ENCODE data around the gene JPT2. TPM values are rescaled to one million over a fixed set of nuclear protein-coding genes. Genes with fewer than 3 reads are reported as not detected.
"Not testable (repeated sequence)": the region's sequence is repeated elsewhere in the genome, so short reads cannot be mapped to it uniquely, and the experiment has no call there.

The JPT2 gene
- total RNA-seq, 1 donor from 2014 or later: 98.0 TPM

- peaks cover 22% of the 10 kb centered on the region for H3K4me1 Mint-ChIP-seq (ENCODE audit: low read depth)
- intact Hi-C loops (cut with micrococcal nuclease): no loop called here
- H3K27me3 Mint-ChIP-seq (ENCODE audit: low read depth): no peaks in the 10 kb centered on the region
- no peak overlapping the region for H3K4me3 Mint-ChIP-seq (ENCODE audit: low read depth)
- no peaks in the 10 kb centered on the region for H3K9me3 Mint-ChIP-seq
- DNase-seq (ENCODE audit: low spot score): no peak
- H3K36me3 Mint-ChIP-seq (ENCODE audit: low read depth): peaks cover 14% of the 10 kb centered on the region
- H3K27ac Mint-ChIP-seq: peak overlapping the region; percentile 6
These were observed 45.5 kb downstream of the JPT2 start for GRCh38 chr16:1723450-1724147.

- peaks cover 17% of the 10 kb centered on the region for H3K4me1 Mint-ChIP-seq (ENCODE audit: low read depth)
- H3K27ac Mint-ChIP-seq: no peak overlapping the region
- intact Hi-C loops (cut with micrococcal nuclease): no loop called here
These were observed 46.4 kb downstream of the JPT2 start for GRCh38 chr16:1724491-1724890.

GRCh38 chr16:1726661-1727502 is 48.8 kb downstream of the JPT2 start:
- H3K27ac Mint-ChIP-seq: no peak overlapping the region
- intact Hi-C loops (cut with micrococcal nuclease): no loop called here
- peaks cover 12% of the 10 kb centered on the region for H3K4me1 Mint-ChIP-seq (ENCODE audit: low read depth)
- H3K4me3 Mint-ChIP-seq (ENCODE audit: low read depth): no peak overlapping the region
- DNase-seq (ENCODE audit: low spot score): no peak
- H3K36me3 Mint-ChIP-seq (ENCODE audit: low read depth): peaks cover 28% of the 10 kb centered on the region
- H3K27me3 Mint-ChIP-seq (ENCODE audit: low read depth): no peaks in the 10 kb centered on the region
- no peaks in the 10 kb centered on the region for H3K9me3 Mint-ChIP-seq

More at GRCh38 chr16:1724491-1724890, 46.4 kb downstream of the JPT2 start:
- Mint-ChIP-seq H3K4me3 (ENCODE audit: low read depth) (no peak overlapping the region), H3K27me3 (ENCODE audit: low read depth) (no peaks in the 10 kb centered on the region), H3K9me3 (no peaks in the 10 kb centered on the region), H3K36me3 (ENCODE audit: low read depth) (peaks cover 18% of the 10 kb centered on the region)
- DNase-seq (ENCODE audit: low spot score): no peak

GRCh38 chr16:1727651-1728624 is 49.9 kb downstream of the JPT2 start:
- Mint-ChIP-seq H3K27ac (no peak overlapping the region), H3K4me3 (ENCODE audit: low read depth) (no peak overlapping the region), H3K36me3 (ENCODE audit: low read depth) (peaks cover 32% of the 10 kb centered on the region), H3K9me3 (no peaks in the 10 kb centered on the region), H3K27me3 (ENCODE audit: low read depth) (no peaks in the 10 kb centered on the region), H3K4me1 (ENCODE audit: low read depth) (peaks cover 7% of the 10 kb centered on the region)
- intact Hi-C loops (cut with micrococcal nuclease): no loop called here
- DNase-seq (ENCODE audit: low spot score): no peak

GRCh38 chr16:1729026-1729425 is 50.9 kb downstream of the JPT2 start:
- intact Hi-C loops (cut with micrococcal nuclease): no loop called here
- Mint-ChIP-seq H3K27ac (no peak overlapping the region), H3K27me3 (ENCODE audit: low read depth) (no peaks in the 10 kb centered on the region), H3K4me1 (ENCODE audit: low read depth) (no peaks in the 10 kb centered on the region), H3K9me3 (no peaks in the 10 kb centered on the region), H3K4me3 (ENCODE audit: low read depth) (no peak overlapping the region), H3K36me3 (ENCODE audit: low read depth) (peaks cover 33% of the 10 kb centered on the region)
- no peak for DNase-seq (ENCODE audit: low spot score)

- Mint-ChIP-seq H3K27ac (no peak overlapping the region), H3K4me3 (ENCODE audit: low read depth) (no peak overlapping the region), H3K36me3 (ENCODE audit: low read depth) (peaks cover 33% of the 10 kb centered on the region), H3K4me1 (ENCODE audit: low read depth) (no peaks in the 10 kb centered on the region), H3K27me3 (ENCODE audit: low read depth) (no peaks in the 10 kb centered on the region), H3K9me3 (no peaks in the 10 kb centered on the region)
- no peak for DNase-seq (ENCODE audit: low spot score)
- intact Hi-C loops (cut with micrococcal nuclease): no loop called here
These were observed 51.4 kb downstream of the JPT2 start for GRCh38 chr16:1729445-1729844.

GRCh38 chr16:1731073-1731472 is 53.0 kb downstream of the JPT2 start:
- Mint-ChIP-seq H3K27ac (no peak overlapping the region), H3K27me3 (ENCODE audit: low read depth) (no peaks in the 10 kb centered on the region), H3K36me3 (ENCODE audit: low read depth) (peaks cover 33% of the 10 kb centered on the region), H3K9me3 (no peaks in the 10 kb centered on the region), H3K4me3 (ENCODE audit: low read depth) (no peak overlapping the region), H3K4me1 (ENCODE audit: low read depth) (no peaks in the 10 kb centered on the region)
- no peak for DNase-seq (ENCODE audit: low spot score)
- intact Hi-C loops (cut with micrococcal nuclease): no loop called here

GRCh38 chr16:1731603-1732002 is 53.5 kb downstream of the JPT2 start:
- intact Hi-C loops (cut with micrococcal nuclease): no loop called here
- H3K27me3 Mint-ChIP-seq (ENCODE audit: low read depth): no peaks in the 10 kb centered on the region

GRCh38 chr16:1732071-1732470 is 54.0 kb downstream of the JPT2 start:
- Mint-ChIP-seq H3K4me3 (ENCODE audit: low read depth) (no peak overlapping the region), H3K27ac (no peak overlapping the region), H3K27me3 (ENCODE audit: low read depth) (no peaks in the 10 kb centered on the region), H3K4me1 (ENCODE audit: low read depth) (no peaks in the 10 kb centered on the region), H3K36me3 (ENCODE audit: low read depth) (peaks cover 29% of the 10 kb centered on the region), H3K9me3 (no peaks in the 10 kb centered on the region)
- intact Hi-C loops (cut with micrococcal nuclease): no loop called here
- no peak for DNase-seq (ENCODE audit: low spot score)

More at GRCh38 chr16:1731603-1732002, 53.5 kb downstream of the JPT2 start:
- DNase-seq (ENCODE audit: low spot score): no peak
- Mint-ChIP-seq H3K27ac (no peak overlapping the region), H3K36me3 (ENCODE audit: low read depth) (peaks cover 33% of the 10 kb centered on the region), H3K4me1 (ENCODE audit: low read depth) (no peaks in the 10 kb centered on the region), H3K4me3 (ENCODE audit: low read depth) (no peak overlapping the region), H3K9me3 (no peaks in the 10 kb centered on the region)

- H3K27me3 Mint-ChIP-seq (ENCODE audit: low read depth); DNase-seq (ENCODE audit: low spot score); intact Hi-C loops (cut with micrococcal nuclease); H3K9me3 Mint-ChIP-seq; H3K4me1 Mint-ChIP-seq (ENCODE audit: low read depth); H3K4me3 Mint-ChIP-seq (ENCODE audit: low read depth); H3K27ac Mint-ChIP-seq: not testable (repeated sequence)
- H3K36me3 Mint-ChIP-seq (ENCODE audit: low read depth): peaks cover 24% of the 10 kb centered on the region
These were observed 54.5 kb downstream of the JPT2 start for GRCh38 chr16:1732551-1732987.

GRCh38 chr16:1734123-1734522 is 56.0 kb downstream of the JPT2 start:
- Mint-ChIP-seq H3K27me3 (ENCODE audit: low read depth) (no peaks in the 10 kb centered on the region), H3K4me1 (ENCODE audit: low read depth) (no peaks in the 10 kb centered on the region), H3K27ac (no peak overlapping the region), H3K4me3 (ENCODE audit: low read depth) (no peak overlapping the region), H3K36me3 (ENCODE audit: low read depth) (peaks cover 18% of the 10 kb centered on the region), H3K9me3 (no peaks in the 10 kb centered on the region)
- no peak for DNase-seq (ENCODE audit: low spot score)
- intact Hi-C loops (cut with micrococcal nuclease): no loop called here

GRCh38 chr16:1734816-1735215 is 56.7 kb downstream of the JPT2 start:
- DNase-seq (ENCODE audit: low spot score): no peak
- no peak overlapping the region for H3K27ac Mint-ChIP-seq
- no peak overlapping the region for H3K4me3 Mint-ChIP-seq (ENCODE audit: low read depth)
- no peaks in the 10 kb centered on the region for H3K27me3 Mint-ChIP-seq (ENCODE audit: low read depth)
- peaks cover 16% of the 10 kb centered on the region for H3K36me3 Mint-ChIP-seq (ENCODE audit: low read depth)
- H3K9me3 Mint-ChIP-seq: no peaks in the 10 kb centered on the region
- H3K4me1 Mint-ChIP-seq (ENCODE audit: low read depth): no peaks in the 10 kb centered on the region
- intact Hi-C loops (cut with micrococcal nuclease): no loop called here

Measured in activated T-helper 2 cell treated with anti-CD3 and anti-CD28 coated beads, Interferon-gamma antibody, Interleukin-2, Interleukin-4, amounts not matched to agents 10 μg/mL and 5 μg/mL and 100 μg/mL, durations not matched to agents 14 hours and 24 hours and 36 hours (primary cell).